GM23338 (cell line): ENCODE results near the gene ASB2. TPM values are rescaled to one million over a fixed set of nuclear protein-coding genes. Genes with fewer than 3 reads are reported as not detected.

Experiments used
- ATAC-seq: fragments of 200-7000 bp; cut with Tn5 transposase; 3 replicates; pipeline ENCODE4 v1.9.1; 2020
- DNase-seq: peaks from one replicate; pipeline ENCODE4 v3.0.0-alpha.2; 2015; ENCODE audit warnings: low spot score
- H2AFZ ChIP-seq: fragments of 200-600 bp; sonication (generic); 2 replicates; pipeline ENCODE4 v1.8.0; 2016; ENCODE audit warnings: antibody characterized with exemption, mild to moderate bottlenecking, moderate library complexity
- H3F3A ChIP-seq: fragments of 200-600 bp; sonication (generic); replicated peaks from 2 replicates; pipeline ENCODE4 v1.8.0; 2017; ENCODE audit warnings: antibody characterized with exemption, mixed run types, low read depth
- H3K27ac ChIP-seq: fragments of 200-600 bp; sonication (generic); 2 replicates; pipeline ENCODE4 v1.6.1; 2016; ENCODE audit warnings: low read depth
- H3K27me3 ChIP-seq: fragments of 200-600 bp; sonication (generic); 2 replicates; pipeline ENCODE4 v1.8.0; 2016; ENCODE audit warnings: mild to moderate bottlenecking, mixed run types, moderate library complexity; ENCODE audit not compliant: insufficient read depth
- H3K36me3 ChIP-seq: fragments of 200-600 bp; sonication (generic); 2 replicates; pipeline ENCODE4 v1.8.0; 2016; ENCODE audit warnings: mild to moderate bottlenecking; ENCODE audit not compliant: insufficient read depth
- H3K4me1 ChIP-seq: fragments of 200-600 bp; sonication (generic); 2 replicates; pipeline ENCODE4 v1.8.0; 2016; ENCODE audit warnings: mild to moderate bottlenecking, moderate library complexity; ENCODE audit not compliant: insufficient read depth
- H3K4me2 ChIP-seq: fragments of 200-600 bp; sonication (generic); 2 replicates; pipeline ENCODE4 v1.7.1; 2017; ENCODE audit warnings: mixed run types
- H3K4me3 ChIP-seq: fragments of 200-600 bp; sonication (generic); 2 replicates; pipeline ENCODE4 v1.6.1; 2016; ENCODE audit warnings: mixed run types
- H3K79me2 ChIP-seq: fragments of 200-600 bp; sonication (generic); replicated peaks from 2 replicates; pipeline ENCODE4 v1.8.0; 2017; ENCODE audit warnings: mild to moderate bottlenecking; ENCODE audit not compliant: insufficient read depth
- H3K9me2 ChIP-seq: fragments of 200-600 bp; sonication (generic); 2 replicates; pipeline ENCODE4 v1.8.0; 2017; ENCODE audit not compliant: insufficient read depth
- H4K20me1 ChIP-seq: fragments of 200-600 bp; sonication (generic); replicated peaks from 2 replicates; pipeline ENCODE4 v1.8.0; 2017; ENCODE audit warnings: mild to moderate bottlenecking; ENCODE audit not compliant: insufficient read depth
- H3K27ac Mint-ChIP-seq: 2 replicates; pipeline ENCODE4 v1.8.0; 2020; ENCODE audit warnings: inconsistent platforms, mild to moderate bottlenecking, moderate library complexity, mixed read lengths
- H3K27me3 Mint-ChIP-seq: 3 replicates; pipeline ENCODE4 v1.8.0; 2022; ENCODE audit warnings: low read depth, mild to moderate bottlenecking, moderate library complexity, mixed read lengths, inconsistent platforms; ENCODE audit not compliant: insufficient read depth, poor library complexity
- H3K36me3 Mint-ChIP-seq: 3 replicates; pipeline ENCODE4 v1.8.0; 2021; ENCODE audit warnings: low read depth, mild to moderate bottlenecking, inconsistent platforms, moderate library complexity, mixed read lengths
- H3K4me1 Mint-ChIP-seq: 3 replicates; pipeline ENCODE4 v1.8.0; 2020; ENCODE audit warnings: mild to moderate bottlenecking, inconsistent platforms, mixed read lengths
- H3K4me3 Mint-ChIP-seq: 3 replicates; pipeline ENCODE4 v1.8.0; 2021; ENCODE audit warnings: moderate library complexity, mild to moderate bottlenecking, inconsistent platforms, mixed read lengths
- H3K9me3 Mint-ChIP-seq: 3 replicates; pipeline ENCODE4 v1.8.0; 2020; ENCODE audit warnings: moderate library complexity, mild to moderate bottlenecking, inconsistent platforms, mixed read lengths
- CREB1 ChIP-seq: fragments of 250-450 bp; sonication (Bioruptor Pico); IDR thresholded peaks from 2 replicates; pipeline ENCODE4 v1.5.0; 2020; ENCODE audit warnings: low read depth, mild to moderate bottlenecking, moderate library complexity
- EZH2phosphoT487 ChIP-seq: fragments of 200-600 bp; sonication (generic); IDR thresholded peaks from one replicate; pipeline ENCODE4 v1.8.1; 2018; ENCODE audit warnings: antibody characterized with exemption; ENCODE audit not compliant: unreplicated experiment
- JUNB ChIP-seq: IDR thresholded peaks from one replicate; pipeline ENCODE4 v1.6.1; 2016; ENCODE audit warnings: antibody characterized with exemption; ENCODE audit not compliant: unreplicated experiment
- NANOG ChIP-seq: IDR thresholded peaks from 2 replicates; pipeline ENCODE4 v1.6.1; 2016; ENCODE audit warnings: antibody characterized with exemption, borderline replicate concordance
- POLR2AphosphoS5 ChIP-seq: IDR thresholded peaks from 2 replicates; pipeline ENCODE4 v1.6.1; 2016; ENCODE audit warnings: antibody characterized with exemption, low read depth
- REST ChIP-seq: IDR thresholded peaks from one replicate; pipeline ENCODE4 v1.6.1; 2018; ENCODE audit warnings: antibody characterized with exemption; ENCODE audit not compliant: unreplicated experiment
- STAT1 ChIP-seq: IDR thresholded peaks from one replicate; pipeline ENCODE4 v1.6.1; 2016; ENCODE audit warnings: antibody characterized with exemption; ENCODE audit not compliant: unreplicated experiment
- ZNF114 ChIP-seq: fragments of 250-450 bp; sonication (Bioruptor Pico); IDR thresholded peaks from 2 replicates; pipeline ENCODE4 v1.5.0; 2020; ENCODE audit warnings: mild to moderate bottlenecking, moderate library complexity
- ZNF331 ChIP-seq: fragments of 250-450 bp; sonication (Bioruptor Pico); IDR thresholded peaks from 2 replicates; pipeline ENCODE4 v1.5.0; 2020; ENCODE audit warnings: low read depth, mild to moderate bottlenecking, moderate library complexity
- polyA plus RNA-seq: library from polyadenylated mRNA; unstranded; fragments of >200 nt; fragmentation: Nextera tagmentation; extraction: Ambion mirVana; gene quantifications from 2 replicates; pipeline ENCODE4 v1.2.1, GENCODE V29; 2016
- total RNA-seq: library from RNA; depleted of rRNA; stranded (reverse); fragments of >200 nt; shearing (Covaris generic); gene quantifications from 2 replicates; pipeline ENCODE4 v1.2.3, GENCODE V29; 2014
- TF ChIP-seq, protein P1 (sequence below): fragments of 250-450 bp; sonication (Bioruptor Pico); IDR thresholded peaks from 2 replicates; pipeline ENCODE4 v1.5.0; 2020; ENCODE audit warnings: mild to moderate bottlenecking, moderate library complexity
- TF ChIP-seq, protein P2 (sequence below): IDR thresholded peaks from 2 replicates; pipeline ENCODE4 v1.6.1; 2016; ENCODE audit warnings: antibody characterized with exemption

ASB2 gene
- total and polyA plus RNA-seq, 2 experiments from 2014 or later = 1.2 to 1.7 TPM

DNA sequence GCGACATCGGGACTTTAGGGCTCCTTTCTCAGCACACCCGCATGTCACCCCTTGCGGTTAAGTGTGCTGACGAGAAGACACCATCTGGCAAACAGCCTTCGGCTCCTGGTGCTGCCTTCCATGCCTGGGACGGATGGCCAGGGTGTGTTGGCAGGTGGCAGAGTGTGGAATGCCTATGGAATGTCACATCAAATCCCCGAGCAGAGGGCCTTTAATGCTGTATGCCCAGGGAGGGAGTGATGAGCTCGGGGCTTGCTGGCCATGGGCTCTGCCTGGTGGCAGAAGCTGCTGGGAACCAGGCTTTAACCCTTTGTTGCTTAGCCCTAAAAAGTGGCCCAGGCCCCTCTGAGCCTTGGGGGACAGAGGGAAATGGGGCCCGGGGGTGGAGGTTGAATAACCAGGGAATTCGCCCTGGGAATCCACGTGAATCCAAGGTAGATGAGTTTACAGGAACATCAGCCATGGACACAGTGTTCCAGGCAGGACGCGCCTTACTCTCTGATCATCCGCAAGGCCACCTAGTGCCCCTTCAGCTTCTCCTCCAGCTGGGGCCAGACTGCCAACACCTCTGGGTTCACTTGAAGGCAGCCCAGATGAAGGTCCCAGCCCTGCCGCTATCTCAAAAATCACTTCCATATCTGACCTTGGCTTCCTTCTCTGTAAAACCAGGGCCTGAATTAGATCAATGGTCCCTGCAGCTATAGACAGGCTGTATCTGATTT lies 31.9 kb downstream of the ASB2 start:
- no peak overlapping the region for H3K27ac ChIP-seq
- H3K27me3 ChIP-seq = no peaks in the 10 kb centered on the region
- H3K27me3 Mint-ChIP-seq = peaks cover 25% of the 10 kb centered on the region
- H3F3A ChIP-seq = no peaks in the 10 kb centered on the region
- H3K4me3 Mint-ChIP-seq = no peak overlapping the region
- H3K36me3 ChIP-seq = no peaks in the 10 kb centered on the region
- TF ChIP-seq ZNF114 = no peak
- TF ChIP-seq CREB1 (CRISPR knock-in tag) = no peak
- TF ChIP-seq ZNF331 (CRISPR knock-in tag) = no peak
- TF ChIP-seq STAT1 = no peak
- no peak for TF ChIP-seq REST
- TF ChIP-seq NANOG = no peak
- no peak for TF ChIP-seq JUNB
- H3K9me2 ChIP-seq = no peaks in the 10 kb centered on the region
- no peak overlapping the region for H3K27ac Mint-ChIP-seq
- H3K4me3 ChIP-seq = no peak overlapping the region
- no peaks in the 10 kb centered on the region for H3K9me3 Mint-ChIP-seq
- no peaks in the 10 kb centered on the region for H3K79me2 ChIP-seq
- no peak for DNase-seq
- H4K20me1 ChIP-seq = no peaks in the 10 kb centered on the region
- H3K36me3 Mint-ChIP-seq = no peaks in the 10 kb centered on the region; the same call in 2 of the 3 replicates
- no peak for ATAC-seq
- H3K4me1 Mint-ChIP-seq = peaks cover 17% of the 10 kb centered on the region
- no peak overlapping the region for H2AFZ ChIP-seq
- H3K4me2 ChIP-seq = no peak overlapping the region
- no peaks in the 10 kb centered on the region for H3K4me1 ChIP-seq

DNA sequence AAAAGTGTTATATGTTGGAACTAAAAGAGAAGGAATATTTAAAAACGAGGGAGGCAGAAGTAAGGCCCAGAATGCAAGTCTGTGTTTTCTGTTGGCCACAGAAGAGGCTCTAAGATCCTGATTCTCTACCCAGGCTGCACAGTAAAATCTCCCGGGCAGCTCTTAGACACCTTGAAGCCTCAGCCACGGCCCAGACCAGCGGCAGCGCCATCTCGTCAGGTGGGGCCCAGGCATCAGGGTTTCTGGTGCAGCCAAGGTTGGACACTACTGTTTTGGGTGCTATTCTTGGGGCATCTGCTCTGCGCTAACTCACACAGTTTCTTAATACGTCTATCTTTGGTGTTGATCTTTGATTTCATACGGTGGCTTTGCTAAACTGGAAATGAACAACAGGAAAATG lies 32.4 kb downstream of the ASB2 start:
- H3K4me2 ChIP-seq = no peak overlapping the region
- no peaks in the 10 kb centered on the region for H3K9me2 ChIP-seq
- ATAC-seq (no peak), DNase-seq (no peak)
- H3K27ac ChIP-seq = no peak overlapping the region
- no peak overlapping the region for H3K4me3 ChIP-seq
- no peaks in the 10 kb centered on the region for H3K36me3 ChIP-seq
- Mint-ChIP-seq H3K27ac (no peak overlapping the region), H3K4me1 (peaks cover 17% of the 10 kb centered on the region), H3K9me3 (no peaks in the 10 kb centered on the region; the same call in 2 of the 3 replicates), H3K27me3 (peaks cover 28% of the 10 kb centered on the region), H3K36me3 (no peaks in the 10 kb centered on the region; the same call in 2 of the 3 replicates), H3K4me3 (no peak overlapping the region)
- H2AFZ ChIP-seq = no peak overlapping the region
- H3F3A ChIP-seq = no peaks in the 10 kb centered on the region
- no peaks in the 10 kb centered on the region for H3K79me2 ChIP-seq
- no peaks in the 10 kb centered on the region for H4K20me1 ChIP-seq
- H3K4me1 ChIP-seq = no peaks in the 10 kb centered on the region
- peaks cover 3% of the 10 kb centered on the region for H3K27me3 ChIP-seq
- TF ChIP-seq, protein P1, sequence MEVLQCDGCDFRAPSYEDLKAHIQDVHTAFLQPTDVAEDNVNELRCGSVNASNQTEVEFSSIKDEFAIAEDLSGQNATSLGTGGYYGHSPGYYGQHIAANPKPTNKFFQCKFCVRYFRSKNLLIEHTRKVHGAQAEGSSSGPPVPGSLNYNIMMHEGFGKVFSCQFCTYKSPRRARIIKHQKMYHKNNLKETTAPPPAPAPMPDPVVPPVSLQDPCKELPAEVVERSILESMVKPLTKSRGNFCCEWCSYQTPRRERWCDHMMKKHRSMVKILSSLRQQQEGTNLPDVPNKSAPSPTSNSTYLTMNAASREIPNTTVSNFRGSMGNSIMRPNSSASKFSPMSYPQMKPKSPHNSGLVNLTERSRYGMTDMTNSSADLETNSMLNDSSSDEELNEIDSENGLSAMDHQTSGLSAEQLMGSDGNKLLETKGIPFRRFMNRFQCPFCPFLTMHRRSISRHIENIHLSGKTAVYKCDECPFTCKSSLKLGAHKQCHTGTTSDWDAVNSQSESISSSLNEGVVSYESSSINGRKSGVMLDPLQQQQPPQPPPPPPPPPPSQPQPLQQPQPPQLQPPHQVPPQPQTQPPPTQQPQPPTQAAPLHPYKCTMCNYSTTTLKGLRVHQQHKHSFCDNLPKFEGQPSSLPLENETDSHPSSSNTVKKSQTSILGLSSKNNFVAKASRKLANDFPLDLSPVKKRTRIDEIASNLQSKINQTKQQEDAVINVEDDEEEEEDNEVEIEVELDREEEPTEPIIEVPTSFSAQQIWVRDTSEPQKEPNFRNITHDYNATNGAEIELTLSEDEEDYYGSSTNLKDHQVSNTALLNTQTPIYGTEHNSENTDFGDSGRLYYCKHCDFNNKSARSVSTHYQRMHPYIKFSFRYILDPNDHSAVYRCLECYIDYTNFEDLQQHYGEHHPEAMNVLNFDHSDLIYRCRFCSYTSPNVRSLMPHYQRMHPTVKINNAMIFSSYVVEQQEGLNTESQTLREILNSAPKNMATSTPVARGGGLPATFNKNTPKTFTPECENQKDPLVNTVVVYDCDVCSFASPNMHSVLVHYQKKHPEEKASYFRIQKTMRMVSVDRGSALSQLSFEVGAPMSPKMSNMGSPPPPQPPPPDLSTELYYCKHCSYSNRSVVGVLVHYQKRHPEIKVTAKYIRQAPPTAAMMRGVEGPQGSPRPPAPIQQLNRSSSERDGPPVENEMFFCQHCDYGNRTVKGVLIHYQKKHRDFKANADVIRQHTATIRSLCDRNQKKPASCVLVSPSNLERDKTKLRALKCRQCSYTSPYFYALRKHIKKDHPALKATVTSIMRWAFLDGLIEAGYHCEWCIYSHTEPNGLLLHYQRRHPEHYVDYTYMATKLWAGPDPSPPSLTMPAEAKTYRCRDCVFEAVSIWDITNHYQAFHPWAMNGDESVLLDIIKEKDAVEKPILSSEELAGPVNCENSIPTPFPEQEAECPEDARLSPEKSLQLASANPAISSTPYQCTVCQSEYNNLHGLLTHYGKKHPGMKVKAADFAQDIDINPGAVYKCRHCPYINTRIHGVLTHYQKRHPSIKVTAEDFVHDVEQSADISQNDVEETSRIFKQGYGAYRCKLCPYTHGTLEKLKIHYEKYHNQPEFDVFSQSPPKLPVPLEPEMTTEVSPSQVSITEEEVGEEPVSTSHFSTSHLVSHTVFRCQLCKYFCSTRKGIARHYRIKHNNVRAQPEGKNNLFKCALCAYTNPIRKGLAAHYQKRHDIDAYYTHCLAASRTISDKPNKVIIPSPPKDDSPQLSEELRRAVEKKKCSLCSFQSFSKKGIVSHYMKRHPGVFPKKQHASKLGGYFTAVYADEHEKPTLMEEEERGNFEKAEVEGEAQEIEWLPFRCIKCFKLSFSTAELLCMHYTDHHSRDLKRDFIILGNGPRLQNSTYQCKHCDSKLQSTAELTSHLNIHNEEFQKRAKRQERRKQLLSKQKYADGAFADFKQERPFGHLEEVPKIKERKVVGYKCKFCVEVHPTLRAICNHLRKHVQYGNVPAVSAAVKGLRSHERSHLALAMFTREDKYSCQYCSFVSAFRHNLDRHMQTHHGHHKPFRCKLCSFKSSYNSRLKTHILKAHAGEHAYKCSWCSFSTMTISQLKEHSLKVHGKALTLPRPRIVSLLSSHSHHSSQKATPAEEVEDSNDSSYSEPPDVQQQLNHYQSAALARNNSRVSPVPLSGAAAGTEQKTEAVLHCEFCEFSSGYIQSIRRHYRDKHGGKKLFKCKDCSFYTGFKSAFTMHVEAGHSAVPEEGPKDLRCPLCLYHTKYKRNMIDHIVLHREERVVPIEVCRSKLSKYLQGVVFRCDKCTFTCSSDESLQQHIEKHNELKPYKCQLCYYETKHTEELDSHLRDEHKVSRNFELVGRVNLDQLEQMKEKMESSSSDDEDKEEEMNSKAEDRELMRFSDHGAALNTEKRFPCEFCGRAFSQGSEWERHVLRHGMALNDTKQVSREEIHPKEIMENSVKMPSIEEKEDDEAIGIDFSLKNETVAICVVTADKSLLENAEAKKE (CRISPR knock-in tag) = no peak
- TF ChIP-seq EZH2phosphoT487 (no peak), POLR2AphosphoS5 (no peak)
- TF ChIP-seq, protein P2, sequence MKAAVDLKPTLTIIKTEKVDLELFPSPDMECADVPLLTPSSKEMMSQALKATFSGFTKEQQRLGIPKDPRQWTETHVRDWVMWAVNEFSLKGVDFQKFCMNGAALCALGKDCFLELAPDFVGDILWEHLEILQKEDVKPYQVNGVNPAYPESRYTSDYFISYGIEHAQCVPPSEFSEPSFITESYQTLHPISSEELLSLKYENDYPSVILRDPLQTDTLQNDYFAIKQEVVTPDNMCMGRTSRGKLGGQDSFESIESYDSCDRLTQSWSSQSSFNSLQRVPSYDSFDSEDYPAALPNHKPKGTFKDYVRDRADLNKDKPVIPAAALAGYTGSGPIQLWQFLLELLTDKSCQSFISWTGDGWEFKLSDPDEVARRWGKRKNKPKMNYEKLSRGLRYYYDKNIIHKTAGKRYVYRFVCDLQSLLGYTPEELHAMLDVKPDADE = no peak
